Activated T-cell treated with anti-CD3 and anti-CD28 coated beads, Interleukin-2, amount 50 U/mL, for 4 hours (primary cell): ENCODE measurements around the gene PRCC. TPM values are rescaled to one million over a fixed set of nuclear protein-coding genes. Genes with fewer than 3 reads are reported as not detected.

Experiments used
- ATAC-seq, 2 donors: fragments of 200-7000 bp; cut with Tn5 transposase; one replicate each; pipeline ENCODE4 v1.10.0; 2021
- DNase-seq: peaks from one replicate; pipeline ENCODE4 v3.0.0-alpha.2; 2020
- H3K27me3 Mint-ChIP-seq: one replicate; pipeline ENCODE4 v1.8.0; 2021; ENCODE audit warnings: low read depth, mixed read lengths
- H3K36me3 Mint-ChIP-seq: one replicate; pipeline ENCODE4 v1.8.0; 2022; ENCODE audit warnings: mixed read lengths; ENCODE audit not compliant: insufficient read depth
- H3K4me1 Mint-ChIP-seq: one replicate; pipeline ENCODE4 v1.8.0; 2021; ENCODE audit warnings: low read depth, mixed read lengths
- H3K4me3 Mint-ChIP-seq: one replicate; pipeline ENCODE4 v1.8.0; 2021; ENCODE audit warnings: mild to moderate bottlenecking, moderate library complexity, mixed read lengths
- H3K9me3 Mint-ChIP-seq: one replicate; pipeline ENCODE4 v1.8.0; 2021; ENCODE audit warnings: mixed read lengths
- total RNA-seq, 3 donors: library from RNA; stranded (reverse); gene quantifications; one replicate each; pipeline ENCODE4 v1.2.1, GENCODE V29; 2021

Gene PRCC
- total RNA-seq, 3 donors from 2014 or later = 108 to 111 (median 111) TPM

GRCh38 chr1:156765666-156766065 lies 1.7 kb upstream of the PRCC start:
- Mint-ChIP-seq H3K4me1 (peaks cover 25% of the 10 kb centered on the region), H3K4me3 (no peak overlapping the region), H3K9me3 (no peaks in the 10 kb centered on the region), H3K36me3 (peaks cover 17% of the 10 kb centered on the region), H3K27me3 (no peaks in the 10 kb centered on the region)
- ATAC-seq = no peak
- no peak for DNase-seq

GRCh38 chr1:156766298-156767100 lies 836 bp upstream of the PRCC start:
- H3K36me3 Mint-ChIP-seq = peaks cover 25% of the 10 kb centered on the region
- ATAC-seq (no peak), DNase-seq (no peak)
- no peaks in the 10 kb centered on the region for H3K27me3 Mint-ChIP-seq
- no peak overlapping the region for H3K4me3 Mint-ChIP-seq
- H3K4me1 Mint-ChIP-seq = peaks cover 33% of the 10 kb centered on the region
- no peaks in the 10 kb centered on the region for H3K9me3 Mint-ChIP-seq

DNA sequence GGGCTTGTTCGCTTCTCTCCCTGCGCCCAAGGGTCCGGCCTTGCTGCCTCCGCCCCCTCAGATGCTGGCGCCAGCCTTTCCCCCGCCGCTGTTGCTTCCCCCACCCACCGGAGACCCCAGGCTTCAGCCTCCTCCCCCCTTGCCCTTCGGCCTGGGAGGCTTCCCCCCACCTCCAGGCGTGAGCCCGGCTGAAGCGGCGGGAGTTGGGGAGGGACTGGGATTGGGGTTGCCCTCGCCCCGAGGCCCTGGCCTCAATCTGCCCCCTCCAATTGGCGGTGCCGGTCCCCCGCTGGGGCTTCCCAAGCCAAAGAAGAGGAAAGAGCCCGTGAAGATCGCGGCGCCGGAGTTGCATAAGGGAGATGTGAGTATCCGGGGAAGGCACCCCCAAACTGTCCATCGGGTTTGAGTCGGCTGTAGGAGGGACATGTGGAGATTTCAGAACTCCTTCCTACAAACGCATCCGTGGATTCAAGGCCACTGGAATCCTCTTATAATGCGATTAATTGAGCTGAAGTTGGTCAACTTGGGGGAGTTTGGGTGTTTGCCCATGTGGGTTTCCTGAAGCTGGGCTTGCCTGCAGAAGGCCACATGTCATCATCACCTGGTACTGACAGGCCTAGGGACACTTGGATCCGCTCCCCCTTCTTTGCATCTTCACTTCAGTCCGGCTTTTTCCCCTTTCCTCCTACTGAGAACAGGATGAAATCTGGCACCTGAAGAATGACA lies 707 bp downstream of the PRCC start:
- no peaks in the 10 kb centered on the region for H3K9me3 Mint-ChIP-seq
- H3K36me3 Mint-ChIP-seq = peaks cover 32% of the 10 kb centered on the region
- no peak overlapping the region for H3K4me3 Mint-ChIP-seq
- ATAC-seq = peak; percentile 6 to 8
- H3K27me3 Mint-ChIP-seq = no peaks in the 10 kb centered on the region
- peaks cover 44% of the 10 kb centered on the region for H3K4me1 Mint-ChIP-seq
- no peak for DNase-seq

DNA sequence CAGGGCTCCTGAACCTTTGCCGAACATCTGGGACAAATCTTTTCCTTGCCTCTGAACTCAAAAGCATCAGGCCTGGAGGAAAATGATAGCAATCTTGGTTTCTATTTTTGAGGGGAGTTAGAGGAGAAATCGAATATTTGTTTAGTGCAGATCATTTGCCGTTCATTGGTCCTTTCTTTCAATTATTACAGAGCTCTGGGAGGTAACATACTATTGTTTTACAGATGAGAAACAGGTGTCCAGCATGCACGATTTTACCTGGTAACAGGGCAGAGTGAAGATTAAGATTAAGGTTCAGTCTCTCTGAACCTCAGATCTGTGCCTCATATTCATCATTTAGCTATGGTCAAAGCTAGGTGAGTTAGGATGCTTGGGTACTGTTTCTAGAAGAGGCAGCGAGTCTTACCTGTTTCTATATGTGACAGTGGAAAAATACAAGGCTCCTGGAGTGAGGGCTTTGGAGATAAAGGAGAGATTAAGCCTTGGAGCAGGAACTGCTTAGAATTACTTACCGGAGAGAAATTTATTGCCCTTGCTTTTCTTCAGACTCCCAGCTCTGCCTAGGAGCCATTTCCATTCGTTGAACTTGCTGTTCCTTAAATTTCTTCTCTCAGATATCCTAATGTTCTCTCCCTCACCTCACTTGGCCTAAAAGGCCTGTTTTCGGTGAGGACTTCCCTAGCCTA lies 1.4 kb downstream of the PRCC start:
- Mint-ChIP-seq H3K36me3 (peaks cover 37% of the 10 kb centered on the region), H3K4me3 (no peak overlapping the region), H3K4me1 (peaks cover 51% of the 10 kb centered on the region), H3K27me3 (no peaks in the 10 kb centered on the region), H3K9me3 (no peaks in the 10 kb centered on the region)
- DNase-seq (no peak), ATAC-seq (no peak)

DNA sequence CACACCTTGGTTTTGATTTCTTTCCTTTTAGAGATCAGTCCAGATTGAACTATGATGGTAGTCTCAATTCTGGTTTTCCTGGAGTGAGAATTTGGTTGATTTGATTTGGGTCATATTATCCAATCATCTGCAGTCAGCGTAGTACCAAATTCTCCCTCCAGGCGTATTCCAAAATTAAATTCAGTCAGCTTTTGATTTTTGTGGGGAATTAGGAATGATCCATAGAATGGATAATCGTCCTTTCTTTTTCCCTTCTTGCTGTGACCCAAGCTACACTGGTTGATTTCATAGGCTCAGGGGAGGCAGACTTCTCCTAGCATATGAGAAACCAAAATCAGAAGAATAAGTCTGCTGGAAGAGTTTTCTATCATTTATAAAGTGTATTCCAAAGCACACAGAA lies 4.9 kb downstream of the PRCC start:
- no peak overlapping the region for H3K4me3 Mint-ChIP-seq
- peaks cover 61% of the 10 kb centered on the region for H3K4me1 Mint-ChIP-seq
- peaks cover 41% of the 10 kb centered on the region for H3K36me3 Mint-ChIP-seq
- ATAC-seq (no peak), DNase-seq (no peak)
- no peaks in the 10 kb centered on the region for H3K27me3 Mint-ChIP-seq
- H3K9me3 Mint-ChIP-seq = no peaks in the 10 kb centered on the region

GRCh38 chr1:156772728-156773497 lies 5.6 kb downstream of the PRCC start:
- no peak overlapping the region for H3K4me3 Mint-ChIP-seq
- H3K36me3 Mint-ChIP-seq = peaks cover 41% of the 10 kb centered on the region
- DNase-seq (no peak), ATAC-seq (no peak)
- no peaks in the 10 kb centered on the region for H3K9me3 Mint-ChIP-seq
- H3K27me3 Mint-ChIP-seq = no peaks in the 10 kb centered on the region
- peaks cover 66% of the 10 kb centered on the region for H3K4me1 Mint-ChIP-seq

DNA sequence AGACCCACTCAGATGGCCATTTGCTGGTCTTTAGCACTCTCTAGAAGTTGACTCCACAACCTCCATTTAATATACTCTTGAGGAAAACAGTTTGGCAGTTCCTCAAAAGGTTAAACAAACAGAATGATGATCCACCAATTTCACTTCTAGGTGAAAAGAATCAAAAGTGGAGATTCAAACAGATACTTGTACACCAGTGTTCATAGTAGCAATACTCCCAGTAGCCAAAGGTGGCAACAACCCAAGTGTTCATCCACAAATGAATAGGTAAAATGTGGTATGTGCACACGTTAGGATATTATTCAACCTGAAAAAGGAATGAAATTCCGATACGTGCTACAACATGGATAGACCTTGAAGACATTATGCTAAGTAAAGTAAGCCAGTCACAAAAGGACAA lies 6.3 kb downstream of the PRCC start:
- H3K36me3 Mint-ChIP-seq = peaks cover 42% of the 10 kb centered on the region
- H3K27me3 Mint-ChIP-seq = no peaks in the 10 kb centered on the region
- no peak overlapping the region for H3K4me3 Mint-ChIP-seq
- ATAC-seq (peak in 1 of 2 donors; percentile 39), DNase-seq (no peak)
- no peaks in the 10 kb centered on the region for H3K9me3 Mint-ChIP-seq
- H3K4me1 Mint-ChIP-seq = peaks cover 68% of the 10 kb centered on the region

GRCh38 chr1:156775799-156776198 lies 8.5 kb downstream of the PRCC start:
- H3K4me3 Mint-ChIP-seq = no peak overlapping the region

DNA sequence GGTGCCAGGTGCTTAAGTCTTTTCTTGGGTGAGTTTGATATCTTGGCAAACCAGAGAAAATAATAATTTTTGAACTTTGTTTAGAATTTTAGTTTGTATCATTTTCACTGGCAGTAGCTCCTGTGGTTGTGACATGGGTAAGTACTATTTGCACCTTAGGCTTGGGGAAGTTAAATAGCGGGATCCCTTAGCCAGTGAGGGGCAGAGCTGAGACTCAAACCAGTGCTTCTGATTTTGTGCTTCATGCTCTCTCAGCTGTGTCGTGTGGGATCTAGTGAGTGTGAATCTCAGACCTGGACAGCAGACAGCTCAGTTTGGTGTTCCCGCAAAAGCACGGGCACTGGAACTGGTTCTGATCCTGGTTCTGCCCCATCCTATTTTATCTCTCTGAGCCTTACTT lies 9.6 kb downstream of the PRCC start:
- Mint-ChIP-seq H3K4me3 (no peak overlapping the region), H3K27me3 (no peaks in the 10 kb centered on the region), H3K4me1 (peaks cover 46% of the 10 kb centered on the region), H3K9me3 (no peaks in the 10 kb centered on the region), H3K36me3 (peaks cover 31% of the 10 kb centered on the region)
- no peak for ATAC-seq
- no peak for DNase-seq

More at GRCh38 chr1:156775799-156776198, 8.5 kb downstream of the PRCC start:
- Mint-ChIP-seq H3K4me1 (peaks cover 51% of the 10 kb centered on the region), H3K27me3 (no peaks in the 10 kb centered on the region), H3K36me3 (peaks cover 27% of the 10 kb centered on the region), H3K9me3 (no peaks in the 10 kb centered on the region)
- no peak for DNase-seq
- peak; percentile 57 to 66 for ATAC-seq

DNA sequence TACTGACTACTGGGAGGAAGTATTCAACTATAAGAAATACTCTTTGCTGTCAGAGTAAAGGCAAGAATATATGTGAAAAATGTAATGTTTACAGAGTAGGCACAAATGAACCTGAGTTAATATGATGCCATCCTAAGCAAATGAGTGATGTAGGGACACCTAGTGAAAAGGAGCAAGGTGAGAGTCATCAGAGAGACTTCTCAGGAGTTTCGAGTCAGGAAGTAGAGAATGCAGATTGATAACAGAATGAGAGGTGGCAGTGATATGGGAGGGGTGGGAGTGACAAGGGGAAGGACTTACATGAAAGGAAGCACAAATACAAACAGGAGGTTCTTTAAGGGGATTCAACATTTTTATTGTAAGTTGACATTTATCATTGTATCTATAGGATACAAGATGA lies 10.2 kb downstream of the PRCC start:
- ATAC-seq (peak; percentile 26 to 54), DNase-seq (no peak)
- H3K4me3 Mint-ChIP-seq = no peak overlapping the region
- H3K9me3 Mint-ChIP-seq = no peaks in the 10 kb centered on the region
- peaks cover 40% of the 10 kb centered on the region for H3K4me1 Mint-ChIP-seq
- peaks cover 33% of the 10 kb centered on the region for H3K36me3 Mint-ChIP-seq
- H3K27me3 Mint-ChIP-seq = no peaks in the 10 kb centered on the region

- Mint-ChIP-seq H3K4me1 (peaks cover 16% of the 10 kb centered on the region), H3K4me3 (no peak overlapping the region)
- ATAC-seq = no peak
Observed at GRCh38 chr1:156781585-156782186, 14.4 kb downstream of the PRCC start.

GRCh38 chr1:156785458-156785857 lies 18.1 kb downstream of the PRCC start:
- no peak overlapping the region for H3K4me3 Mint-ChIP-seq
- DNase-seq (no peak), ATAC-seq (no peak)
- peaks cover 46% of the 10 kb centered on the region for H3K36me3 Mint-ChIP-seq
- H3K27me3 Mint-ChIP-seq = no peaks in the 10 kb centered on the region
- no peaks in the 10 kb centered on the region for H3K9me3 Mint-ChIP-seq
- peaks cover 1% of the 10 kb centered on the region for H3K4me1 Mint-ChIP-seq

More at GRCh38 chr1:156781585-156782186, 14.4 kb downstream of the PRCC start:
- Mint-ChIP-seq H3K27me3 (no peaks in the 10 kb centered on the region), H3K9me3 (no peaks in the 10 kb centered on the region), H3K36me3 (peaks cover 31% of the 10 kb centered on the region)
- DNase-seq = no peak

DNA sequence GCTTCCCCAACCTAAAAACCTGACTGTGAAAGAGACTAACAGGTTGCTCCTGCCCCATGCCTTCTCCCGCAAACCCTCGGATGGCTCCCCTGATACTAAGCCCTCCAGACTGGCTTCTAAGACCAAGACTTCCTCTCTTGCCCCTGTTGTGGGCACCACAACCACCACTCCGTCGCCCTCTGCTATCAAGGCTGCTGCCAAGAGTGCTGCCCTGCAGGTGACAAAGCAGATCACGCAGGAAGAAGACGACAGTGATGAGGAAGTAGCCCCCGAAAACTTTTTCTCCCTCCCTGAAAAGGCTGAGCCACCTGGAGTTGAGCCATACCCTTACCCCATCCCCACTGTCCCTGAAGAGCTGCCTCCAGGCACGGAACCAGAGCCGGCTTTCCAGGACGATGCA lies 19.3 kb downstream of the PRCC start:
- Mint-ChIP-seq H3K36me3 (peaks cover 42% of the 10 kb centered on the region), H3K4me3 (no peak overlapping the region), H3K4me1 (no peaks in the 10 kb centered on the region), H3K27me3 (no peaks in the 10 kb centered on the region), H3K9me3 (no peaks in the 10 kb centered on the region)
- ATAC-seq = no peak
- no peak for DNase-seq
